H1 (cell line): Measurements from ENCODE around the gene FAM177A1.

Experiments used
- ATF3 ChIP-seq: IDR thresholded peaks from 2 replicates; pipeline ENCODE4 v1.6.1; 2011; ENCODE audit warnings: low read depth, mild to moderate bottlenecking, low read length; ENCODE audit not compliant: insufficient read depth
- CEBPB ChIP-seq: IDR thresholded peaks from 2 replicates; pipeline ENCODE4 v1.6.1; 2012; ENCODE audit warnings: low read depth, low read length
- CREB1 ChIP-seq: IDR thresholded peaks from 2 replicates; pipeline ENCODE4 v1.6.1; 2012; ENCODE audit warnings: inconsistent platforms
- CTCF ChIP-seq, 3 experiments: IDR thresholded peaks; 1 replicate in 2 of 3; 2 replicates in 1 of 3; pipeline versions ENCODE4 v1.5.1 to v1.6.1; 2011; ENCODE audit warnings: low read length in 3 of 3, mild to moderate bottlenecking in 3 of 3, inconsistent platforms in 2 of 3, low read depth in 1 of 3, moderate library complexity in 1 of 3; ENCODE audit not compliant: insufficient read depth in 1 of 3; ENCODE audit errors: control extremely low read depth in 1 of 3
- GTF2F1 ChIP-seq: IDR thresholded peaks from 2 replicates; pipeline ENCODE4 v1.6.1; 2012; ENCODE audit warnings: low read depth, low read length, improper control_type of control experiment, borderline replicate concordance
- POLR2A ChIP-seq, 2 experiments: IDR thresholded peaks; 1 replicate in 1 of 2; 2 replicates in 1 of 2; pipeline ENCODE4 v1.6.1; 2011; ENCODE audit warnings: low read depth in 2 of 2, low read length in 2 of 2, mild to moderate bottlenecking in 2 of 2; ENCODE audit errors: control extremely low read depth in 1 of 2
- RAD21 ChIP-seq, 2 experiments: IDR thresholded peaks in 1 of 2; conservative IDR thresholded peaks in 1 of 2; 2 replicates each; pipeline ENCODE4 v1.6.1; 2011; ENCODE audit warnings: low read depth in 2 of 2, low read length in 2 of 2, improper control_type of control experiment in 1 of 2, inconsistent platforms in 1 of 2, mild to moderate bottlenecking in 1 of 2, moderate library complexity in 1 of 2

GRCh38 chr14:35116242-35116641 lies 70.2 kb downstream of the FAM177A1 start:
- TF ChIP-seq GTF2F1 (no peak), CTCF (IDR thresholded peaks at IDR 0.05; ENCODE audit: control extremely low read depth in 1 of 3, insufficient read depth in 1 of 3, low read depth in 1 of 3, low read length in 3 of 3) (no peak), RAD21 (IDR thresholded peaks at IDR 0.05 in 1 of 2, conservative IDR thresholded peaks at IDR 0.05 in 1 of 2; ENCODE audit: low read depth in 2 of 2, low read length in 2 of 2) (no peak), ATF3 (no peak), POLR2A (IDR thresholded peaks at IDR 0.05; ENCODE audit: control extremely low read depth in 1 of 2, low read depth in 2 of 2, low read length in 2 of 2) (no peak), CEBPB (no peak), CREB1 (no peak)
